HK-2 (cell line): ENCODE measurements around the gene SPTBN2.
"Not testable (repeated sequence)": the region's sequence is repeated elsewhere in the genome, so short reads cannot be mapped to it uniquely, and the experiment has no call there.

Source experiments
- DNase-seq: peaks from one replicate; pipeline ENCODE4 v3.0.0-alpha.2; 2018; ENCODE audit not compliant: unreplicated experiment

SPTBN2 gene

GRCh38 chr11:66724167-66724566, 4.8 kb downstream of the SPTBN2 start:
- not testable (repeated sequence) for DNase-seq

- no peak for DNase-seq
Observed at GRCh38 chr11:66723693-66724092, 5.3 kb downstream of the SPTBN2 start.

- no peak for DNase-seq
Observed at GRCh38 chr11:66722745-66723651, 6.0 kb downstream of the SPTBN2 start.

GRCh38 chr11:66721939-66722338, 7.1 kb downstream of the SPTBN2 start:
- DNase-seq = no peak

- no peak for DNase-seq
Observed at GRCh38 chr11:66720899-66721470, 8.0 kb downstream of the SPTBN2 start.

- DNase-seq = peak; percentile 86
Observed at GRCh38 chr11:66720223-66720898, 8.7 kb downstream of the SPTBN2 start.

GRCh38 chr11:66719111-66719872, 9.7 kb downstream of the SPTBN2 start:
- no peak for DNase-seq

GRCh38 chr11:66718320-66718971, 10.6 kb downstream of the SPTBN2 start:
- no peak for DNase-seq

- no peak for DNase-seq
Observed at GRCh38 chr11:66717925-66718319, 11.1 kb downstream of the SPTBN2 start.

- no peak for DNase-seq
Observed at GRCh38 chr11:66716996-66717395, 12.0 kb downstream of the SPTBN2 start.

- no peak for DNase-seq
Observed at GRCh38 chr11:66715346-66716085, 13.5 kb downstream of the SPTBN2 start.

- no peak for DNase-seq
Observed at GRCh38 chr11:66713746-66714480, 15.1 kb downstream of the SPTBN2 start.

- DNase-seq = no peak
Observed at GRCh38 chr11:66710384-66710930, 18.6 kb downstream of the SPTBN2 start.

GRCh38 chr11:66708701-66709100, 20.3 kb downstream of the SPTBN2 start:
- DNase-seq = no peak

- DNase-seq = no peak
Observed at GRCh38 chr11:66708094-66708493, 20.9 kb downstream of the SPTBN2 start.

- no peak for DNase-seq
Observed at GRCh38 chr11:66707486-66707885, 21.5 kb downstream of the SPTBN2 start.

GRCh38 chr11:66706989-66707388, 22.0 kb downstream of the SPTBN2 start:
- DNase-seq = no peak

GRCh38 chr11:66705587-66706335, 23.3 kb downstream of the SPTBN2 start:
- no peak for DNase-seq
